GM21723 (cell line): ENCODE results near the gene TMPRSS2.

ENCODE experiments used
- ATAC-seq: cut with Tn5 transposase; IDR thresholded peaks from one replicate; pipeline ENCODE4 v1.9.1; 2021; ENCODE audit warnings: mild to moderate bottlenecking, moderate library complexity; ENCODE audit not compliant: unreplicated experiment

TMPRSS2 gene

DNA sequence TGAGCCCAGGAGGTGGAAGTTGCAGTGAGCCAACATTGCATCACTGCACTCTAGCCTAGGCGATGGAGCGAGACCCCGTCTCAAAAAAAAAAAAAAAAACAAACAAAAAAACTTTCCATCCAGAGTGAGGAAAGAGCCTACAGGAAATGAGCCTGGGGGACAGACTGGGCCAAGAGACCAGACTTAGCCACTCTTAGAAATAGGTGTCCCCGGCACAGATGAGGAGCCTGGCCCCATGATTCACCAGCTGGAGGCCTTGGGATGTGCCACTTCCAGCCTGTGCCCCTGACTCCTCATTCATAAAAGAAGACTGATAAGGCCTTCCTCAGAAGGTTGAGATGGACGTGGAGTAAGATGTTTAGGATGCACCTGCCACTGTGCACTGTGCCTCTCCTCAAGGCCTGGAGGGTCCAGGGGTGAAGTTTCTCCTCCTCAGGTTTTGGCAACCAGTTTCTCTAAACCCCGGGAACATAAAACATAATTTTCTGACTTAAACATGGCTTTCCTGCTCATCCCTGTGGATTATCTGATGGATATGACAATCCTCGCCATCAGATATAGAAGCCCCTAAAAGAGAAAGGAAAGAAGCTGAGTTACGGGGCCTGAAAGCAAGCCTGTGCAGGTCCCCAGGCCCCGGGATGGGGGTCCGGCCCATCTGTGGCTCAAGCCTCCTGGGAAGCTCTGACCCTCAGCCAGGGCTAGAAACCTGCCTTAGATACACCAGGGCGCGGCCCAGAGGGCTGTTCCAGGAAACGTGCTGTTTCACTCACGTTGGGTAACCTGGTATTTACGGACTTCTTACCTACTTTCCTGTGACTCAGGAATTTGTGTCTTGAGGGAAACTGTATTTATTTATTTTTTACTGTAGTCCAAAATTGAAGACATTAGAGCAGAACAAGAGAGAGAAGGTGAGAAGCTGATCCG lies 55.9 kb downstream of the TMPRSS2 start:
- ATAC-seq: no peak

- no peak for ATAC-seq
Observed at GRCh38 chr21:41449613-41450012, 58.3 kb downstream of the TMPRSS2 start.

DNA sequence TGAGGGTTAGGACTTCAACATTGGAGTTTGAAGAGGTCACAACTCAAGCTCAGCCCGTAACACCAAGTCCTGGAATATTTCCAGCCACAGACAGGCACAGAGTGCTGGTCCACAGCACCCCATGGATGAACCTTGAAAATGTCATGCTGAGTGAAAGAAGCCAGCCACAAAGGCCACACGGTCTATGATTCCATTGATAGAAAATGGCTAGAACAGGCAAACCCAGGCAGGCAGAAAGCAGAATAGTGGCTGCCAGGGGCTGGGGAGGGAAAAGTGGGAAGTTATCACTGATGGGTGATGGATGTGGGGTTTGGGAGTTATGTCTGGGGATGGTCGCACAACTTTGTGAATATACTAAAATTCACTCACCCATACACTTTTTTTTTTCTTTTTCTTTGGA lies 60.6 kb downstream of the TMPRSS2 start:
- ATAC-seq: no peak

DNA sequence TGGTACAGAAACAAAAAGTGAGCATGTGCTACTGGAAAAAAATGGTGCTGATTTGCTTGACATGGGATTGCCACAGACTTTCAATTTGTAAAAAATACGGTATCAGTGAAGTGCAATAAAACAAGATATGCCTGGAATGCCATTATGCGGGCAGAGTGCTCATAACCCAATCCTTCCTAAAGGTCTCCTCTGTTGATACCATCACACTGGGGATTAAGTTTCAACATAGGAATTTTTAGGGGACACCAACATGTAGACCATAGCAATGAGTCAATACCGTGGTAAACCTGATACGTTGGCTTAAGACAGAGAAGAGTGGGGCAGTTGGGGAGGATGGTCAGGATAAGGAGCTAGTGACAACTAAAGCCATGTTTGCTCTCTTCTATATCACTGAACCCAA lies 61.4 kb downstream of the TMPRSS2 start:
- no peak for ATAC-seq

- ATAC-seq: no peak
Observed at GRCh38 chr21:41445465-41445862, 62.5 kb downstream of the TMPRSS2 start.

DNA sequence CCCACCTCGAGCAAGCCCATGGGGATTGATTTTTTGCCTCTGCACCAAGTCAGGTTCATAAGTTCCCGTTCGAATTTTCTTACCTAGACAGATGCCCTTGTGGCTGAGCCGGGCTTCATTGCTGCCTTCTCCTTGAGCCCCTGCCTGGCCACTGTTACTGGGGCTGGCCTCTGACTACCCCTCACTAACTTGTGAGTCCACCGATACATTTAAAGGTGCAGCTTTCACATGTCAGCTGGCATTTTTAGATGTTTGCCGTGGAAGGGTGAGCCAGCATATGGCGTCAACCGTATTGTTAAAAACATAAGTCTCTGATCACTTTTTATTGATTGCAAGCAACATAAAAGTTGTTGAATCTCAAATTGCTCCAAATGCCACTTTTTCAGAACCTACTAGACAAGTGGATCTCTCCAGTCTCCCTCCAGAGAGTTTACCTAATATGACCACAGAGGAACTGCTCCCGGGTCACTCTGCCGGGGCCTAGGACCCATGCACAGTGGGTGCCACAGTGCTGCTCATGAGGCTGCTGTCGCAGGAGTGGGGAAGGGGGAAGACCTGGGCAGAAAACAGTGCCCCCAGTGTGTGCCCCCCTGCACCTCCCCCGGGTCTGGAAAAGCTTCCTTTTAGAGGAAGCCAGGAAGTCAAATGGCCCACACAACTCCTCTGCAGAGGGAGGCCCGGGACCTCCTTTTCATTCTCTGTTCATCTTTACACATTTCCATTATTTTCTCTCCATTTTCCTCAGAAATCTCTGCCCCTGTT lies 63.1 kb downstream of the TMPRSS2 start:
- ATAC-seq: no peak

DNA sequence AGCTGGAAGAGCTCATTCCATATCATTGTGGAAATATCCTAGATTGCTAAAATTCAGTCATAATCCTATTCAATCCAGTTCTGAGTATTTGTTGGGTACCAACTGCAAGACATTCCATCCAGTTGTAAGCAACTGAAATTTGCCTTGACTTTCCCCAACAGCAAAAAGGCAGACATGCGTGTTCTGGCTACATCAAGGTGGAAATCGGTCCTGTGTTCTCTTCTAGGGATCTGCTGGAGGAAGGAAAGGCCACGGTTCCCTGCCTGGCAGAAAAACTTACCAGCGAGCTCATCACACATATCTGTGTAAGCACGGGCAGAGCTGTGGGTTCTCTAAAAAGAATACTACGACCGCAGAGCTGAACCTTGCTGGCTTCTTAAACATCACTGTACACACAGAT lies 64.4 kb downstream of the TMPRSS2 start:
- ATAC-seq: no peak

GRCh38 chr21:41442481-41443186 lies 65.3 kb downstream of the TMPRSS2 start:
- no peak for ATAC-seq

DNA sequence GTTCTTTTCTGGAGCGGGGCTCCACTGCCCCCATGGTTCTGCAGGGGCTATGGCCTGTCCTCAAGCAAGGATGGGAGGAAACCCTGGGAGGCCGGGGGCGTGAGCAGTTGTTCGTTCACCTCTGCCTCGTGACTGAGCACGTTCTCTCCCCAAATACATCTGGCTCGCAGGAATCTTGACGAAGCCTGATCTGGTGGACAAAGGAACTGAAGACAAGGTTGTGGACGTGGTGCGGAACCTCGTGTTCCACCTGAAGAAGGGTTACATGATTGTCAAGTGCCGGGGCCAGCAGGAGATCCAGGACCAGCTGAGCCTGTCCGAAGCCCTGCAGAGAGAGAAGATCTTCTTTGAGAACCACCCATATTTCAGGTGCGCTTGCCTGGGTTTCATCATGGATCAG lies 66.4 kb downstream of the TMPRSS2 start:
- no peak for ATAC-seq

DNA sequence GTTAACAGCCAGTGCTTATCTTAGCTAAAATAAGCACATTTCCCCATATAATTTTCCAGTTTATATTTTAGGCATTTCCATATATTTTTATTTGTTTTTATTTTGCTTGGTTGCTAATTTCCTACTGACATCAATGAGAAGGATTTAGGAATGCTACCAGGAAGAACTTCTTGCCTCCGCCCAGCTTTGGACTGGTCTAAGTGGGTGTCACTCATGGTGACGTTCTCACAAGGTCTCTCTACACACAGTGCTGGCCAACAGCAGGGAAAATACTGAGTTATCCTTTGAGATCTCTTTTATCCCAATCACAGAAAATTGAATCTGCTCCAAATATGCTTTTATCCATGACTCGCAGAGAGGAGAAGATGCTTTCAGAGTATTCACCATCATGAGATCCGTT lies 68.7 kb downstream of the TMPRSS2 start:
- ATAC-seq: no peak

GRCh38 chr21:41438425-41439113 lies 69.4 kb downstream of the TMPRSS2 start:
- no peak for ATAC-seq

DNA sequence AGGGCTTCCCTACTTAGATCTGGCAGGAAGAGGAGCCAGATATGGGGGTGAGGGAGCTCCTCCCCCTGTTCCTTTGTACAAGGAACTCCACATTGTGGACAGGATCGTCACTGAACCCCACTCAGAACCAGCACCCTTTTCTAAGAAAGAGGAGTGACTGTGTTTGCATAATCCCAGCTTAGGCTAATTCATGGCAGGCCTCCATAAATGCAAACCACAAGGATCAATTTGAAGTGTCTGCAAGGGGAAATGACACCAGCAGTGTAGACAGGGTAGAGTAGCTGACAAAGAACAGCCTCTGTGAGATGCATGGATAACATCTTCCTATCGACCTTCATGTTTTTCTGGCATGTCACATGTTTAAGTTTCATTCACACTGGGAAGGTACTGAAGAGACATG lies 70.2 kb downstream of the TMPRSS2 start:
- ATAC-seq: no peak

GRCh38 chr21:41435706-41436105 lies 72.3 kb downstream of the TMPRSS2 start:
- no peak for ATAC-seq

- no peak for ATAC-seq
Observed at GRCh38 chr21:41433566-41433965, 74.4 kb downstream of the TMPRSS2 start.

DNA sequence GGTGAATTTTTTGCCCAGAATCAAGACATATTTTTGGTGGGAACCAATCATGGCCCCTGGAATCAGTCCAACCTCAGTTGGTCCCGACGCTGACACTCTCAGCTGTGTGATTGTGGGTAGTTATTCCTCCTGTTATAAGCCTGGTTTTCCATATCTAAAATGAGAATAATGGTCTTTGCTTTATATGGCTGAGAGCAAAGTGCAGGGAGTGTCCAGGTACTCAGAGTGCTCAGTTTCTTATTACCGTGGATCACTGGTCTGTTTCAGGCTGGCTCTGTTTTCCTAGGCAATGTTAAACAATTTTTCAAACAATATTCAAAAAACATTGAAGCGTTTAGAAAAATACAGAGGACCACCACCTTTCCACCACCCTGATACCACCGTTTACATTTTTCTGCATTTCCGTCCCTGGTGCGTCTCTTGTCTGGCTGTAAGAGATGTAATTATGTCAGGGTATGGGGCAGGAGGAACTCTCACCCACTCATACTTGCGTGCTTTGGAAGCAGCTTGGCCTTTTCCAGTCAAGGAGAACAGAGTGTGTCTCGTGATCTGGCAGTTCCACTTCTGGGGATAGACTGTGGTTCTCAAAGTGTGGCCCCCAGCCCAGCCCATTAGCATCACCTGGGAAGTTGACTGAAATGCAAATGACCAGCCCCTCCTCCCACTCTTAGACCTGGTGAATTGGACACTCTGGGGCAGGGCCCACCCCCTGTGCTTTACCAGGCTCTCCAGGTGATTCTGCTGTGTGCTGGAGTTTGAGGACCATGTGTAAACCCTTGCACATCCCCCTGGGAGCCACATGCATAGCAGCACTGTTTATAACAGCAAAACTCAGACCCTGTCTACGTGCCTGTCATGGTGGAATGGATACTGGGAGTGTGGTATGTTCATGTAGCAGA lies 75.1 kb downstream of the TMPRSS2 start:
- no peak for ATAC-seq

- peak; percentile 83 for ATAC-seq
Observed at GRCh38 chr21:41431788-41432548, 76.0 kb downstream of the TMPRSS2 start.

GRCh38 chr21:41429925-41430491 lies 78.0 kb downstream of the TMPRSS2 start:
- no peak for ATAC-seq

- ATAC-seq: no peak
Observed at GRCh38 chr21:41429305-41429704, 78.7 kb downstream of the TMPRSS2 start.

- ATAC-seq: no peak
Observed at GRCh38 chr21:41428847-41429246, 79.1 kb downstream of the TMPRSS2 start.
